GM18951 (cell line): Measurements from ENCODE around the gene RBKS.

ENCODE experiments used
- POLR2A ChIP-seq: IDR thresholded peaks from 4 replicates; pipeline ENCODE4 v1.6.1; 2011; ENCODE audit warnings: mild to moderate bottlenecking; ENCODE audit not compliant: insufficient read length, insufficient read depth; ENCODE audit errors: extremely low read depth
- in situ Hi-C: fragments of 300-500 bp; cut with MboI; formaldehyde crosslinking; loops from one replicate; pipeline ENCODE4 v1.12.0; 2022; ENCODE audit warnings: low sequenced_read_pairs, mixed read lengths, inconsistent platforms; ENCODE audit not compliant: unreplicated experiment

The RBKS gene

DNA sequence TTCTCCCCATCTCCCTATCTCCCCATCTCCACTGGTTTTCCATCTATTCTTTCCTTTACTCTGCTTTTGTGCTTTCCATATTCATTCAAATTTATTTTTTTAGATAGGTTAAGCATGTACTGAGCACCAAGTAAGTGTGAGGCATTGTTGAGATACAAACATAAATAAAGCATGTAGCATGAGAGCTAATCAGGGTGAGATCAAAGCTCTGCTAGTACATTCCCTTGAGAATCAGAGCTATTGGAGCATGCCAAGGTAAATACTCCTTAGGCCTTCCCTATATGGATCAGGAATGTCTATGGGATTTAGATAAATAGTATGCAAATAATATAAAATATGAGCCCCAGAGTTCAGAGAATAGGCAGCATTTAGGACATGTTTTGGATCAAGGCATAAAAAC is 25.7 kb upstream of the RBKS start:
- in situ Hi-C loops = no loop called here
- no peak for TF ChIP-seq POLR2A

DNA sequence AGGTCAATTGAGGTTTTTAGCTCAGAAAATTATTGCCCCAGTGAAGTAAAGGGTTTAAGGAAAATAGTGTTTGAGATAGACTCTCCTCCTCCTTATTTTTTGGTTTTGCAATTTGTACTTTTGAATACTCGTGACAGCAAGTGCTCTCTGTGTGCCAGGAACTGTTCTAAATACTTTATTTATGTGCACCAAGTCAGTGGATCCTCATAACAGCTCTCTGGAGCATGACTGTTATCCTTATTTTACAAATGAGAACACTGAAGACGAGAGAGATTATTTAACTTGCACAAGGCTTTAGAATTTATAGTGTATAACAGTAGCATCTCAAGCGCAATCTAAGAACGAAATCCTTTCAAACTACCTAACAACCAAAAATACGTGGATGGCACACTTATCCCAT is 25.0 kb upstream of the RBKS start:
- no peak for TF ChIP-seq POLR2A
- in situ Hi-C loops = no loop called here

DNA sequence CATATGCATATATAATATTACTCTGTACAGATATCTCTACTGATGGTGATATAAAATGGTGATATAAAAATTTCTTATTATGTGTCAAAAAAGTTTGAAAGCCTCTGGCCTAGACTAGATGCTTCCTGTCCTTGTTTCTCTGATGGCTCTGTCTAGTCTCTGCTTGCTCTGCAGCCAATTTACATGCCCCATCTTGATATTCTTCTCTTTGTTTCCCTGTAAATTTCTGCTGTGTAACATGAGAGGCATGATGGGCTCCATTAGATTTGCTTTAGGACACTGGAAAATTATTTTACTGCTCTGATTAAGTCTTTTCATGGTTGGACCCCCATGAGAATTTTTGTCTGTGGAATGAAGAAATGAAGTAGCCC is 24.6 kb upstream of the RBKS start:
- in situ Hi-C loops = no loop called here
- no peak for TF ChIP-seq POLR2A

DNA sequence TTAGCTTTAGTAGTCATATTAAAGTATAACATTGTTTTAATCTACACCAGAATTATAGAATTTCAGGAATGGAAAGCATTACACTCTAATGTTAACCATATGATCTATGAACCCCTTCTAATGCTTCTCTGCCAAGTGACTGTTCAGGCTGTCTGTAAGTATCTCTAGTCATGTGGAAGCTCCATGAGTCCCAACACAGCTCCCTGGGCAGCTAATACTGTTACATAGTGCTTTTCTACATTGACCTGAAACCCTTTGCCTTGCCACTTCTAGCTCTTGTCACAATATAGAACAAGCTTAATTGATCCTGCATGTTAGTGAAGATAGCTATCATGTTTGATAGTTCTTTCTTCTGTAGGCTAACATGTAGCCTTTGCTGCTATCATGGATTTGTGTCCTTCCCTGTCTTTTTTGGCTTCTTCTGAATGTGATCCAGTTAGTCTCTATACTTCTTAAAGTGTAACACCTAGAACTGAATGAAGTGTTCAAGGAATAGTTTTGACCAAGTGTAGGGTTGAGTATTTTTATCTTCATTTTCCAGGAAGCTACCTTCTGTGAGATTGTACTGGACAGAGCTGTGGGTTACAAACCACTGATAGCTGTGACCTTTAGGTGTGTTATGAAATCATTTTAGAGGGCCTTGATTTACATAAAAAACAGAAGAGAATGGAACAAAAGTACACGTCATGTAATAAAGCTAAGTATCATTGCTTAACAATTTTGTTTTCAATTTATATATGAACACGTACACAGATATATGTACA is 24.0 kb upstream of the RBKS start:
- no peak for TF ChIP-seq POLR2A
- in situ Hi-C loops = no loop called here

DNA sequence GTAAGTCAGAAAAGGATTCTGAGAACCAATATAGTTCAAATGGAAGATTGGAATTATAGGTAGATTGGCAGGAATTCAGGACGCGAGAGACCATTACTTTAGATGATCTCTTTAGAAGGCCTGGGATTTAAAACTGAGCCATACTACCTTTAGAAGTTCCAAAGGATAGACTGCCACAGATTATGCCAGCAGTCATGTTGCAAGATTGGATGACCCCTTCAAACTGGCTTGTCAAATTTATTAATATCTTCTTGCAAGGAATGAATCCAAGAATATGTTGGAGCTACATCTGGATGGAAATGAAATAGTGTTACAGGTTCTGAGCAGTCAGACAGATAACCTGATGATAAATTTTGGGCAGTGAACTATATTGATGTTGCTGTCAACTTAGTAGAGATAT is 22.3 kb upstream of the RBKS start:
- no peak for TF ChIP-seq POLR2A
- in situ Hi-C loops = no loop called here

DNA sequence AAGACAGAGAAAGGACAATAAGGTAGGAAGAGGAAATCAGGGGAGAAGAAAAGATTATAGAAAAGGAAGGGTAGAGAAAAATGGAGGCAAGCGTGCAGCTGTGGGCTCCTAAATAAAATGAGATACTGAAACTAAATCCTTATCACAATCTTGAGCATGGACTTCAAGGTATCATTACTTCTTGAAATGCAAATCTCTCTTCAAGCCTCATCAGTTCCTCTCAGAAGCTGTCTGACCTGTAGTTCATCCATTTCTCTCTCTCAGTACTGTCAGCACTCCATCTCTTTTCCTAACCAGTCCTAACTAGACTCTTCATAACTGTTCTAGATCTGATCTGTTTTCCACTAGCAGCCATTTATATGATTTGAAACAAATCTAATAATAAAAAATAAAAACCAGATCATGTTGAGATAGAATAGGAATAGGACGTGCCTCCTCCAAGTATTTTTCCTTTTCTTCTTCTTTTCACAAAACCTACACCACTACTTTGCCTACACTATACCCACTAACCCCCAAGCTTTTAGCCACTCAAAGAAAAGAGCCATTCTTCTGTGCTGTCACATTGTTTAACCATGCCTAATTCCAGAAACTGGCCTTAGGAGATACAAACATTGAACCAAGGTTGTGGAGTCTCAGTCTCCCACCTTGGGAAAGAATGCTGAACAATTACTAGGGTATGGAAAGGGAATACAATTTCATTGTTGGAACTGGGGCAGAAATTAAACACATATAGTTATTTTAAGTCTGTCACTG is 21.4 kb upstream of the RBKS start:
- in situ Hi-C loops = no loop called here

DNA sequence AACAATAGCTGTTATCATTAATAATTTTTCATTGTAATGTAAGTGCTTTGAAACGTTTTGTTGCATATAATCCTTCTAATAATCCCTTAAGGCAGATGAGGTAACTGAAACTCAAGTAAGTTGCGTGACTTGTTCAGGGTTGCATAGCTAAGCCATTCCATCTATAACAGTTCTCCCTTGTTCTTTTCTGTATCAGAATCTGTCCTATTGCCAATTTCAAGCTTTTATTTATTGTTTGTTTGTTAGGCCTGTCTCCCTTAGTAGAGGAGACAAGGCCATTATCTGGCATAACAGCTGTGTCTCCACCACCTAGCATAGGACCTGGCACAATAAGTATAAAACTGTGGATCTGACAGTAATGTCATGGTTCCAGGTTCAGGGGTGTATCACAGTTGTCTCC is 19.7 kb upstream of the RBKS start:
- in situ Hi-C loops = no loop called here
- TF ChIP-seq POLR2A = no peak

More for the DNA sequence above, 21.4 kb upstream of the RBKS start:
- no peak for TF ChIP-seq POLR2A

DNA sequence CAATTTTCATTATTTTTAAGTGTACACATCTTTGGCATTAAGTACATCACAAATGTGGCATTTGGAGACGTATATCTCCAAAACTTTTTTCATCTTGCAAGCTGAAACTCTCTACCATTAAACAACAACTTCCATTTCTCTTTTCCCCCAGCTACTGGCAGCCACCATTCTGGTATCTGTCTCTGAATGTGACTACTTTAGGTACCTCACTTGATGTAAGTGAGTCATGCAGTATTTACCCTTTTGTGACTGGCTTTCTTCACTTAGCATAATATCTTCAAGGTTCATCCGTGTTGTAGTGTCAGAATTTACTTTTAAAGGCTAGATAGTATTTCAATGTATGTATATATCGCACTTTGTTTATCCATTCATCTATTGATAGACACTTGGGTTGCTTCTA is 17.4 kb upstream of the RBKS start:
- in situ Hi-C loops = no loop called here
- no peak for TF ChIP-seq POLR2A

DNA sequence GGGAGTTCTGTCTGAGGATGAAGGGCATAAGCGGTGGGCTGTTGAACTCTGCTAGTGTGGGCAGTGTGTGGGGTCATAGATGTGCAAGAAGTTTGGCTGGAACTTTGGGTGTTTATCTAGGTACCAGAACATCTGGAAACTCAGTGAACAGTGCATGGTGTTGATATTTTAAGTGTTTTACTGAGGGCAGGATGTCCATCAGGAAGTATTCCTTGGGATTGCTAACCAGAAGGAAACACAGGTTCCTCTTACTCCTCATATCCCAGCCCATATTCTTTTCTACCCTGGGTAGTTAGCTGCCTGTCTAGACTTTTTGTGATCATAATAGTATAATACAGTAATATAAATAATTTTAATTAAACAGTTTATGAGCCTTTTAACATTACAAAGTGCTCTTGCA is 15.9 kb upstream of the RBKS start:
- in situ Hi-C loops = no loop called here
- no peak for TF ChIP-seq POLR2A

DNA sequence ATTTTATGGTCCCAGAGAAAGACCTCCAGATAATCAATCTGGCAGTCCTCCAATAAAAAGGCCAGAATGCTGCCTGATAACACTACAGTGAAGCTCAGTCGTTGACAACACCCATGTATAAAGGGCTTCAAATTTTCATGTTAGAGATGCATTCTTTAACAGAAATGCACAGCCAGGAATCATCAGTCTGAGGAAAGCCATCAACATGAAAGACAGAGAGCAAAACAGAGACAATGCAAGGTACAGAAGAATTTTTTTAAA is 14.1 kb upstream of the RBKS start:
- in situ Hi-C loops = no loop called here
- no peak for TF ChIP-seq POLR2A

DNA sequence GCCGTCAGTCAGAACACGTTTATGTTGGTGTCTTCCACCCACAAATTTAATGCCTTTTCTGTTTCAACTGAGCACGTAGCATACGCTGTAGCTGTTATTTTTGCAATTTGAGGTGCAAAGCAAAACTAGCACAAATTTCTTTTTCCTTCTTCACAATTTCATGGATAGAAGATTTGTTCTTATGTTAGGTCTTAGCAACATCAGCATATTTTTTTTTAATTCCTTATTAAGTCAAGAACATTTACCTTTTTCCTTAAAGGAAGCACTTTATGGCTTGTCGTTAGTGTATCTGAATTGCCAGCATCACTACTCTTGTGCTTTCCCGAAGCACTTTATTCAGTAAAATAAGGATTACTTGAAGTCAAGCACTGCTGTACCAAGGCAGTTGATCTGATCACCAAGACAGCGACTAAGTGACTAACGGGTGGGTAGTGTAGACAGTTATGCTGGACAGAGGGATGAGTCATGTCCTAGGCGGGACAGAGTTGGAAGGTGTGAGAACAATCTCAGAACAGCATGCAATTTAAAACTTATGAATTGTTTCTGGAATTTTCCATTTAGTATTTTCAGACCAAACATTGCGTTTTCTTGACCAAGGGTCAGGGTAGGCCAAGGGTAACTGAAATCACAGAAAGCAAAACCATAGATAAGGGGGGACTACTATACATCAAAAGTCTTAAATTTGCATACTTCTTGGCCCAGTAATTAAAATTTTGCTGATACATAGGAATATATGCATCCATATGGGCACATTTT is 13.6 kb upstream of the RBKS start:
- no peak for TF ChIP-seq POLR2A
- in situ Hi-C loops = no loop called here

DNA sequence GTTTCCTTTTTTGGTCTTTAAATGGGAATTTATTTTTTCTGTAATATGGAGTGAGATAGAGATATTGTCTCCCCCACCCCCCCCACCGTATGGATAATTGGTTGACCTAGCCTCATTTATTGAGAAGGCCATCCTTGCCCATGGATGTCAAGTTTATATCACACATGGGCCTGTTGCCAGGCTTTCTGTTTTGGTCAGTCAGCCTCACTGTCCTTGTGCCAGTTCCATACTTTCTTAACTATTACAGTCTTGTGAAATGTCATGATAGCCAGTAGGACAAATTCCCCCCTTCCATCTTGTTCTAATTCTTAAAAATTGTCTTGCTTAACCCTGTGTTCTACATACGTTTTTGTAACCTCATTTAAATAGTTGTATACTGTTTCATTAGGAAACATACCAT is 12.8 kb upstream of the RBKS start:
- no peak for TF ChIP-seq POLR2A
- in situ Hi-C loops = no loop called here

DNA sequence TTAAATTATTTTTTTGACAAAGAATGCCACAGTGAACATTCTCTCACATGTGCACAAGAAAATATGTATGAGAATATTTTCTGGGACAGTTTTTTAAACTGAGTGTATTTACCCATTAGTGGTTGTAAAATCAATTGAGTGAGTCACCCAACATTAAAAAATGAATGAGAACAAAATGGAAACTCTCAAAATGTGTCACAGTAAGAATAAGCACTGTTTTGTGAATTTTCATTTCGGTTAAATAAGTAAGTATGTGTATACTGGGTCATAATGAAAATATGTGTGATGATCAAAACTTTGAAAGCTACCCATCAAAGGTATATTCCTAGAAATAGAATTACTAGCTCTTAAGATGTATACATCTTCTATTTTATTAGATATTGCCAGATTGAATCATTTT is 11.9 kb upstream of the RBKS start:
- no peak for TF ChIP-seq POLR2A
- in situ Hi-C loops = no loop called here

DNA sequence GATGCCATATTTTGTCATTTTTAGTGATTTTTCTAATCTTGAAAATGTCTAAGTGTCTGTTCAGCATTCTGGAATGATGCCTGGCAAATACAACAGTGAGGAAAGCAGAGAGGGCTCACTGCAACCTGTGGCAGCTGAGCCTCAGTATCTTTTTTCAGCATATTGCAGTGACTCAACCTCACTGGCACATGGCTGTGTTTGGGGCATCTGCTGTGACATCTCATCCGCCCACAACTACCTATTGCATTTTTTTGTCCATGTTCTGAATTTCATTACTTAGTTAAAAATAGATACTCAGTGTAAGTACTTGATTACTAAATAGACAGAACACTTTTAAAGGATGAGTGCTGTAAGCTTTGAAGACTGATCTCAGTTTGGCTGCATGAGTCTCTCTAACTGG is 11.0 kb upstream of the RBKS start:
- in situ Hi-C loops = no loop called here
- TF ChIP-seq POLR2A = no peak

DNA sequence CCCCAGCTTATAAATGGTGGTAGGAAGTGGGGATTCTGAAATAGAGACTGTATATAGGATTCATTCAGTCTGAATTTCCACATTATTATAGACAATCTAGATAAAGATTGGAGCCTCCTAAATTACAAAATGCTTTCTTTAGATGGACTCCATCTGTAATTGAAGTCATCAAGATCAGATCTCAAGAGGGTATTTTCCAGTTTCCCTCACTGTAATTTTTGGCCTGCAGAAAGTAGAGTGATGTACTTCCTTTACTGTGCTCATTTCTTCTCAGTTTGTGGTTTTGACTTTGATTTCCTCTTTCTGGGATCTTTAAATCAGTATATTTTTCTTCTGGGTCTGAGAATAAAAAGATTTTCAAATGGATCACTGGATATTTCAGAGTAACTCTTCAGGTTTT is 7.5 kb upstream of the RBKS start:
- TF ChIP-seq POLR2A = no peak
- in situ Hi-C loops = no loop called here
